GM21619 (cell line): ENCODE results near the gene BHLHE23.

Experiments used
- ATAC-seq: cut with Tn5 transposase; IDR thresholded peaks from one replicate; pipeline ENCODE4 v1.9.1; 2021; ENCODE audit not compliant: unreplicated experiment

Gene BHLHE23

GRCh38 chr20:63006540-63007359, at the start of gene BHLHE23:
Gene BHLHE23, minus strand, starts transcription at chr20:63006964. Its CDS starts 190 bp downstream, at chr20:63006774.
- ATAC-seq: no peak

DNA sequence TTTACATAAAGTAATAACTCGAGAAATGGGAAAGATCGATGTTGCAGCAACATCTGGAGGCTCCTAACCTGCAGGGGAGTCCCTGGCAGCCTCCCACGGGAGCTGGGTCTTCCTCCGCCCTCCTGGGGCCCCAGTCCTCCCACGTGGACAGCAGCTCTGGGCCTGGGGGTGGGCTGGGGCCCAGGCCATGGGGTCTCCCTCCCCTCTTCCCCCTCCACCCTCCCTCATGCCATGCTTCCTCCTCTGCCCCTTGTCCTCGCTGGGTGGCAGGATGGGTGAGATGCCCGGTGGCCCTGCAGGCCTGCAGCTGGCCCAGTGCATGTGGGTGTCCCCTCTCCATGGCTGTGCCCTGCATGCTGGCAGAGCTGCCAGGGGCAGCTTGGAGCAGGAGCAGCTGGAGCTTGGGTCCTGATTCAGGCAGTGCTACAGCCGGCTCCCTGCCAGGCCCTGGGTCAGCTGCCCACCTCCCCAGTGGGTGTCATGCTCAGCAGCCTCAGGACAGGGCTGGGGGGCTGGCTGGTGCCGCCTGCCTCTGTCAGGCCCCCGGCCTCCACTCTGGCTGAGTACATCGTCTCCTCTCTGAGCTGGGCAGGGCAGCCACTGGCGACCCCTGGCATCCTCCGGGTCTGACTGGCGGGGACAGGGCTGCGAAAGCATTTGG, 48.9 kb upstream of the BHLHE23 start:
- ATAC-seq: no peak

DNA sequence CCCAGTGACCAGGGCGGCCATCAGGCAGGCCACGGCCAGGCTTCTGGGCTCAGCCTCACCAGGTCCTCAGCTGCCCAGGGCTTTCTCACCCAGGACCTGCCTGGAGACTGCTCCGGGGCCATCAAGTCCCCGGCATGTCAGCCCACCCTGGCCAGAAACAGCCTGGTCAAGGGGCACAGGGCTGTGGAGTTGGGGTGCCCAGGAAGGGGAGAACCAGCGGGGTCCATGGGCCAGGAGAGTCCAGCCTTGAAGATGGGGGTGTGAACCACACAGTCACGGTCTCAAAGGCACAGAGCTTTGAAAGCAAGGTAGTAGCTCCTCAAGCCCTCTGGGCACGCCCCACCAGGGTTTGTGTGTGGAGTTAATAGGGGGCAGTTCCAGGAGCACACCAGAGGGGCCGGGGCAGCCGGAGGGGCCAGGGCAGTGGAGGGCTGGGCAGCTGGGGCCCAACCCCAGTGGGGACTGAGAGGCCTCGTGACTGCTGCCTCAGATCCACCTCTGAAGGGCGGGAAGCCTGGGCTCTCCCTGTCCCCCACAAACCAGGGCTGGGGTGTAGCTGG, 48.0 kb upstream of the BHLHE23 start:
- no peak for ATAC-seq

DNA sequence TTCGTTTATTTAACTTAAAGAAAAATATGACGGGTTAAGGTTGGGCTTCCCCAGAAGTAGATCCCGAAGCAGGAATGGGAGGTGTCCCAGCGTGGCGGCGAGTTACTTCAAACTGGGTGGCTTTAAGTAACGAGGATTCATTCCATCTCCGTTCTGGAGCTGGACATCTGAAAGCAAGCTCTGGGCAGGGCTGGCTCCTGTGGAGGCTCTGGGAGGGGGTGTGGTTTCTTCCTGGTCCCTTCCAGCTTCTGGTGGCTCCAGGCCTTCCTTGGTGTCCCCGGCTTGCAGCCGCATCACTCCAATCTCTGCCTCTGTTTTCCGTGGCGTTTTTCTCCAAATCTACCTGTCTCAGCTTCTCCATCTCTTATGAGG, 47.3 kb upstream of the BHLHE23 start:
- no peak for ATAC-seq

- no peak for ATAC-seq
Observed at GRCh38 chr20:63053432-63054102, 46.8 kb upstream of the BHLHE23 start.

GRCh38 chr20:63052571-63053431, 46.0 kb upstream of the BHLHE23 start:
- ATAC-seq: no peak

- no peak for ATAC-seq
Observed at GRCh38 chr20:63051911-63052310, 45.1 kb upstream of the BHLHE23 start.

DNA sequence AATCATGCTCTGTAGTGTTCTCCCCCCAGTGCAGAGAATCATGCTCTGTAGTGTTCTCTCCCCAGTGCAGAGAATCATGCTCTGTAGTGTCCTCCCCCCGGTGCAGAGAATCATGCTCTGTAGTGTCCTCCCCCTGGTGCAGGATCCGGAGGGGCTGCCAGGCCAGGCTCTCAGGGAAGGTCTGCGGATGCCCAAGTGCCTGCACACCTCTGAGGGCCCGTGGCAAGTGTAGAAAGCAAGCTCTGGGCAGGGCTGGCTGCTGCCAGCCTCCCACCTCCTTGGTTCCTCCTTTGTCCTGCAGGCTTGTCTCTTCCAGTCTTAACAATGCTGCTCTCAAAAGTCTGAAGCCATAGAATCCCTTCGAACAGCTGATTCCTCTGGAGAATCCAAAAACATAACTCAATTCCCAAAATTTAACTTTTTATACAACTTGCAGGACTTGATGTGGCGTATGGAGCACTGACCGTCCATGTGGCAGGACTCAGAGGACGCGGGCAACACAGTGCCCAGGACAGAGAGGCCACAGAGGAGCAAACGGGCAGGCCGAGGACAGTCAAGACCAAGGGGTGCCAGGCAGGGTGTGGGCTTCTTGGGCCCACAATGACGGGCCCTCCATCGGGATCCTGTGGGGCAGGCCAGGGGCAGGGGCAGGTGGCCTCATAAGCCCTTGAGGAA, 44.6 kb upstream of the BHLHE23 start:
- no peak for ATAC-seq

DNA sequence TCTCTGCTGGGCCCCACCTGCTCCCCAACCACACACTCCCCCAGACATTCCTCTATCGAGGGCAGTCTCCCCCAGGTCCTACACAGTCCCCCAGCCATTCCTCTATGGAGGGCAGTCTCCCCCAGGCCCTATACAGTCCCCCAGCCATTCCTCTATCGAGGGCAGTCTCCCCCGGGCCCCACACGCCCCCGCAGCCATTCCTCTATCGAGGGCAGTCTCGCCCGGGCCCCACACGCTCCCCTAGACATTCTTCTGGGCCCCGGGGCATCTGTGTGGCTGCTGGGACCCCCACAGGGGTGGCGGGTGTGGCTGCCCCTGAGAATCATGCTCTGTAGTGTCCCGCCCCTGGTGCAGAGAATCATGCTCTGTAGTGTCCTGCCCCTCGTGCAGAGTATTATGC, 43.6 kb upstream of the BHLHE23 start:
- no peak for ATAC-seq

DNA sequence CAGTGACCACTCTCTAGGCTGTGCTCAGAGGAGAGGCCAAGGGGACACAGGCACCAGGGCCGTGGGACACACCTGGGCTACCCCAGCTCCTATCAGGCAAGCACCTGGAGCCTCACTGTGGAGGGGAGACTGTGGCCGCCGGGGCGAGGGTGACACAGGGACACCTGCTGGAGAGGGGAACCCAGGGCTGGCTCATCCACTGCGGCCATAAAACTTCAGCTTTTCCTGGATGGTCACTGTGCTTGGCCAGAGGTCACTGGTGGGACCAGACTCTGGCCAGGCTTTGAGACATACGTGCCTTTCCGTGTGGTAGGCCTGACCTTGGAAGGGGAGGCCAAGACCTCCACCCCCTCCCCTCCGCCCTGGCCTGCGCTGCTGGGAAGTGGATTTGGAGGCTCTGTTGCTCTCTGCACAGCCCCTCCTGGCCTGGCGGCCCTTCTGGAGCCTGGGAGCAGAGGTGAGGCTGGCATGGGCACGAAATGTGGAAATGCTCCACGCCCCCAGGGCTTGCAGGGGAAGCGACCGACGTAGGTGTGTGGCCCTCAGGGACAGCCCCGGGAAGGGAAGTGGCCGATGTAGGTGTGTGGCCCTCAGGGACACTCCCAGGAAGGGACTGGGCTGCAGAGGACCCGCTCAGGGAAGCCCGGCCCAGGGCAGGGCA, 42.9 kb upstream of the BHLHE23 start:
- no peak for ATAC-seq

DNA sequence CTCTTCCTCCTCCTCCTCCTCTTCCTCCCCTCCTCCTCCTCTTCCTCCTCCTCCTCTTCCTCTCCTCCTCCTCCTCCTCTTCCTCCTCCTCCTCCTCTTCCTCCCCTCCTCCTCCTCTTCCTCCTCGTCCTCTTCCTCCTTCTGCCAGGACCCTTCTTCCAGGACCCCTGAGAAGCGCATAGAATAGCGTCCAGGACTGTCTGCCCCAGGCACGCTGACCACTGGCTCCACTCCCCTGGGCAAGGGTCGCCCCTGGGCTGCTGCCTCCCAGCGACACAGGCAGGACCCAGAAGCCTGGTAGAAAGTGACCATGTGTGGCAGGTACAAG, 42.4 kb upstream of the BHLHE23 start:
- no peak for ATAC-seq

GRCh38 chr20:63048516-63049190, 41.9 kb upstream of the BHLHE23 start:
- no peak for ATAC-seq

DNA sequence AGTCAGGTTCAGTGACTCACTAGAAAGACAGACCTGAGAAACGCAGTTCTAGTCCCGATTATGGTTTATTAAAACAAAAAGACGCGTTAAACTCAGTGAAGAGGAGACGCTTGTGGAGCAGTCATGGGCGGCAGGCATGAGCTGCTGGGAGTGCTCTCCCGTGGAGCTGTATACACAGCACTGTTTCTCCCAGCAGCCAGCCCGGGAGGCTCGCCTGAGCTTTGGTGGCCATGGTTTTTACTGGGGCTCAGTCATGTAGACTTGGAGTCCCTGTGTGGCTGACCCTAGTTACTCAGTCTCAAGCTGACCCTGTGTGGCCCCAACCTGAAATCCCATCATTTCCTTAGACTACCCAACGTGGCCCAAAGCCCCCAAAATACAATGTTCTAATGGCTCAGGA, 41.2 kb upstream of the BHLHE23 start:
- ATAC-seq: no peak

GRCh38 chr20:63047267-63047666, 40.5 kb upstream of the BHLHE23 start:
- ATAC-seq: no peak

- no peak for ATAC-seq
Observed at GRCh38 chr20:63046841-63047240, 40.1 kb upstream of the BHLHE23 start.

- no peak for ATAC-seq
Observed at GRCh38 chr20:63045991-63046390, 39.2 kb upstream of the BHLHE23 start.

DNA sequence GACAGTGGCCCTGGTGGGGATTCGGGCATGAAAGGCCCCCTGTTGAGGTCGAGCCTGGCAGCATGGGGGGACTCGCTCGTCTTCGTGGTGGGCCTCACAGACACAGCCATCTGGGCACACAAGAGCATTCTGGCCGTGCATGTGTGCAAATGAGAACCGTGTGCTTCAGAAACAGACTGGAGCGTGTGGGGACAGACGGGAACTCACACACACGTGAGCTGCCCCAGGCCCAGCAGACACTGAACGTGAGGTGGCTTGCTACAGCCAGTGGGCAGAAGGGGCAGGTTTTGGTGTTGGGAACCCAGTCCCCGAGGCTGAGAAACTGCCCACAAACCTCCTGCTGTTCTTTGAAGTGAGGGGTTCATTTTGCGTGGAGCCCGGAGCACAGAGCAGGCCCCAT, 38.6 kb upstream of the BHLHE23 start:
- no peak for ATAC-seq

DNA sequence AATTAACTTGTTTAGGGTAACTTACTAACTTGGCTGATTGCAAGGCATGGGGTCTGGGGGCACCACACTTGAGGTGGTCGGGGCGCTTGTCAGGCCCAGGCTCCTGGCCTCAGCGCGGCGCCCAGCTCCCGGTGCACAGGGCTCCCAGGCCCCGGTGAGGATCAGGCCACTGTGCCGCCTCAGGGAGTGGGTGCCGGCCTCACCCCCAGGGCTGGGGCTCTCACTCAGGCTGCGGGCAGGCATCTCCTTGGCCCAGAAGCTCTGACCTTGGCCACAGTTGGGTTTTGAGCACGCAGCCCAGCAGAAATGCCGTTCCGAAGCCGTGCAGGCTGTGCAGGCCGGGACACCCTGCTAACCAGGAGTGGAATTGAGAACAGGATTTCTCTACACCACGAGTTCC, 37.8 kb upstream of the BHLHE23 start:
- no peak for ATAC-seq

GRCh38 chr20:63044204-63044600, 37.4 kb upstream of the BHLHE23 start:
- no peak for ATAC-seq
